Esophagus muscularis mucosa (tissue), 4 donors: ENCODE results near the gene RNF8.

Experiments
- EP300 ChIP-seq: sonication (generic); formaldehyde crosslinking; IDR thresholded peaks from one replicate; pipeline ENCODE4 v1.6.1; 2017; ENCODE audit warnings: antibody characterized with exemption
- POLR2A ChIP-seq: fragments of 450-650 bp; IDR thresholded peaks from one replicate; pipeline ENCODE4 v1.6.1; 2017; ENCODE audit warnings: antibody characterized with exemption, moderate library complexity, mild to moderate bottlenecking, low read depth
- POLR2AphosphoS5 ChIP-seq, 2 donors: sonication (generic); formaldehyde crosslinking; IDR thresholded peaks; one replicate each; pipeline ENCODE4 v1.6.1; 2017; ENCODE audit warnings: antibody characterized with exemption in 2 of 2
- TF ChIP-seq, protein P1 (sequence below), 3 experiments: fragments of 200-600 bp in 2 of 3; fragments of 450-650 bp in 1 of 3; sonication (generic) in 2 of 3; IDR thresholded peaks; one replicate each; pipeline ENCODE4 v1.5.1; 2017 to 2019; ENCODE audit warnings: antibody characterized with exemption in 3 of 3, mild to moderate bottlenecking in 2 of 3, moderate library complexity in 1 of 3

DNA sequence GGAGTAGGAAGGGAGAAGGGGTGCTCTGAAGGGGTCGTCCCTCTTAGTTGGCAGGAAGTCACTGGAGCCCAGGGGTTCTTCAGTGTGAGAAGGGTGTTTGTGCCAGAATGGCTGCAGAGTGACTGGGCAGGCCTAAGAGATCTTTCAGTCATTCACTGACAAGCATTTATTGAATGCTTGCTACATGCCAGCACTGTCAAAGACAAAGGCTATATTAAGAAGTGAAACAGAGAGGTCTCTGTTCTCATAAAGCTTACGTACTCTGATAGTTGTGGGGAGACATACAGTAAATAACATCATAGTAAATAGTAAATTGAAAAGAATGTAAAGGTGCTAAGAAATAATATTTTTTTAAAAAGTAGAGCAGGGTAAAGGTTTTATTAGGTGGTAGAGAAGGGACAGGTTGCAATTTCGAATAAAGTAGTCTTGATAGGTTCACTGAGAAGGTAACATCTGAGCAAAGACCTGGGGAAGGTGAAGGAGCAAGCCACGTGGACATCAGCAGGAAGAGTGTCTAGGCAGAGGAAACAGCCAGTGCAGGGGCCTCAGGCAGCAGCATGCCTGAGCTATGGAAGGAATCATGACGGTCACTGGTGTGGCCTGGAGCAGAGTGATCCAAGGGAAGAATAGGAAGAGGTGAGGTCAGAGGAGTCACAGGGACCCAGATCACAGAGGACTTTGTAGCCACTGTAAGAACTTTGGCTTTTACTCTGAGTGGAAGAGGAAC lies 36.3 kb upstream of the RNF8 start:
- TF ChIP-seq, protein P1, sequence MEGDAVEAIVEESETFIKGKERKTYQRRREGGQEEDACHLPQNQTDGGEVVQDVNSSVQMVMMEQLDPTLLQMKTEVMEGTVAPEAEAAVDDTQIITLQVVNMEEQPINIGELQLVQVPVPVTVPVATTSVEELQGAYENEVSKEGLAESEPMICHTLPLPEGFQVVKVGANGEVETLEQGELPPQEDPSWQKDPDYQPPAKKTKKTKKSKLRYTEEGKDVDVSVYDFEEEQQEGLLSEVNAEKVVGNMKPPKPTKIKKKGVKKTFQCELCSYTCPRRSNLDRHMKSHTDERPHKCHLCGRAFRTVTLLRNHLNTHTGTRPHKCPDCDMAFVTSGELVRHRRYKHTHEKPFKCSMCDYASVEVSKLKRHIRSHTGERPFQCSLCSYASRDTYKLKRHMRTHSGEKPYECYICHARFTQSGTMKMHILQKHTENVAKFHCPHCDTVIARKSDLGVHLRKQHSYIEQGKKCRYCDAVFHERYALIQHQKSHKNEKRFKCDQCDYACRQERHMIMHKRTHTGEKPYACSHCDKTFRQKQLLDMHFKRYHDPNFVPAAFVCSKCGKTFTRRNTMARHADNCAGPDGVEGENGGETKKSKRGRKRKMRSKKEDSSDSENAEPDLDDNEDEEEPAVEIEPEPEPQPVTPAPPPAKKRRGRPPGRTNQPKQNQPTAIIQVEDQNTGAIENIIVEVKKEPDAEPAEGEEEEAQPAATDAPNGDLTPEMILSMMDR (IDR thresholded peaks at IDR 0.05): no peak
- TF ChIP-seq POLR2A: no peak
- no peak for TF ChIP-seq POLR2AphosphoS5 (IDR thresholded peaks at IDR 0.05)
- TF ChIP-seq EP300: no peak
